ENCODE data around the gene POLR3E.

- TF ChIP-seq EZH2 (IDR thresholded peaks at IDR 0.05; ENCODE audit: borderline replicate concordance) (no peak), EZH2phosphoT487 (IDR thresholded peaks at IDR 0.05; ENCODE audit: low read depth, severe bottlenecking, unreplicated experiment) (no peak), CTCF (IDR thresholded peaks at IDR 0.05; ENCODE audit: poor library complexity) (no peak)
These were observed 5.3 kb upstream of the POLR3E start for GRCh38 chr16:22291860-22292318.
